Testis (tissue), 2 donors: ENCODE measurements around the gene TLK1.

ENCODE experiments used
- POLR2A ChIP-seq: fragments of 450-650 bp; IDR thresholded peaks from one replicate; pipeline ENCODE4 v1.6.1; 2017; ENCODE audit warnings: antibody characterized with exemption, mild to moderate bottlenecking, moderate library complexity
- TF ChIP-seq, protein P1 (sequence below), 3 experiments: fragments of 450-650 bp in 2 of 3; fragments of 200-600 bp in 1 of 3; sonication (generic) in 1 of 3; IDR thresholded peaks; one replicate each; pipeline ENCODE4 v1.5.1; 2016 to 2019; ENCODE audit warnings: antibody characterized with exemption in 3 of 3, mild to moderate bottlenecking in 2 of 3, moderate library complexity in 1 of 3

DNA sequence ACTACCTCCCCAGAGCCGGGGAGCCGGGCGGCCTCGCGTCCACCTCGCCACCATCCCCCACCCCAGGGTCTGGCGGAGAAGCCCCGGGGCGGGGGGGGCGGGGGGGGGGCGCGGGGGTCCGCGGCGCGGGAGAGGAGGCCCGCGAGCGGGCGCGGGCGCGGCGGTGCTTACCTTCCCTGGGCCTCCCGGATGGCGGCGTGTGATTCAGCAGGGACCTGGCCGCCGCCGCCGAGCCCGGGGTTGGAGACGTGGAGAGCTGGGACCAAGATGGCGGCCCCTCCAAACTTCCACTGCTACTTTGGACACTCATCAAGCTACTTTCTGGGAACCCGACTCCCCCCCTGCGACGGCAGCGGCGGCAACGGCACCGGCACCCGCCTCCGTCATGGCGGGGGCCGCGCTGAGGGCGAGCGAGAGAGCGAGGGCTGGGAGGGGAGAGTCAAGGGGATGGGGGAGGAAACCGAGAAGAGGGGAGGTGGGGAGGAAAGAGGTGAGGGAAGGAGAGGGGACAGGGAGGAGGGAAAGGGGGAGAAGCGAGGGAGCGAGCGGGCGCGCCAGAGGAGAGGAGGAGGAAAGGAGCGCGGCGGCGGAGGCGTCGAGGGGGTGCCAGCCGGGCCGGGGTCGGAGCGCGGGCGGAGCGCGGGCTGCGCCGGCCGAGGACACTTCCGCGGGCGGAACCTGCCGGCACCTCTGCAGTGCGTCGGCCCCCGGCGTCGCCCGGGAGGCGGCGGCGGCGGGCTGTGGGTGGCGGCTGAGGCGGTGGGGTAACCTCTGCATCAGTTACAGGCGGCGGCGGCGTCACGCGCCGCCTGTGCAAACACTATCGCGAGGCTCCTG lies at the start of gene TLK1:
- TF ChIP-seq, protein P1, sequence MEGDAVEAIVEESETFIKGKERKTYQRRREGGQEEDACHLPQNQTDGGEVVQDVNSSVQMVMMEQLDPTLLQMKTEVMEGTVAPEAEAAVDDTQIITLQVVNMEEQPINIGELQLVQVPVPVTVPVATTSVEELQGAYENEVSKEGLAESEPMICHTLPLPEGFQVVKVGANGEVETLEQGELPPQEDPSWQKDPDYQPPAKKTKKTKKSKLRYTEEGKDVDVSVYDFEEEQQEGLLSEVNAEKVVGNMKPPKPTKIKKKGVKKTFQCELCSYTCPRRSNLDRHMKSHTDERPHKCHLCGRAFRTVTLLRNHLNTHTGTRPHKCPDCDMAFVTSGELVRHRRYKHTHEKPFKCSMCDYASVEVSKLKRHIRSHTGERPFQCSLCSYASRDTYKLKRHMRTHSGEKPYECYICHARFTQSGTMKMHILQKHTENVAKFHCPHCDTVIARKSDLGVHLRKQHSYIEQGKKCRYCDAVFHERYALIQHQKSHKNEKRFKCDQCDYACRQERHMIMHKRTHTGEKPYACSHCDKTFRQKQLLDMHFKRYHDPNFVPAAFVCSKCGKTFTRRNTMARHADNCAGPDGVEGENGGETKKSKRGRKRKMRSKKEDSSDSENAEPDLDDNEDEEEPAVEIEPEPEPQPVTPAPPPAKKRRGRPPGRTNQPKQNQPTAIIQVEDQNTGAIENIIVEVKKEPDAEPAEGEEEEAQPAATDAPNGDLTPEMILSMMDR (IDR thresholded peaks at IDR 0.05), result no peak
- TF ChIP-seq POLR2A, result no peak
